GM18861 (cell line): ENCODE data around the gene ARSG.

Source experiments
- ATAC-seq: cut with Tn5 transposase; IDR thresholded peaks from one replicate; pipeline ENCODE4 v1.9.1; 2021; ENCODE audit not compliant: unreplicated experiment

The ARSG gene

DNA sequence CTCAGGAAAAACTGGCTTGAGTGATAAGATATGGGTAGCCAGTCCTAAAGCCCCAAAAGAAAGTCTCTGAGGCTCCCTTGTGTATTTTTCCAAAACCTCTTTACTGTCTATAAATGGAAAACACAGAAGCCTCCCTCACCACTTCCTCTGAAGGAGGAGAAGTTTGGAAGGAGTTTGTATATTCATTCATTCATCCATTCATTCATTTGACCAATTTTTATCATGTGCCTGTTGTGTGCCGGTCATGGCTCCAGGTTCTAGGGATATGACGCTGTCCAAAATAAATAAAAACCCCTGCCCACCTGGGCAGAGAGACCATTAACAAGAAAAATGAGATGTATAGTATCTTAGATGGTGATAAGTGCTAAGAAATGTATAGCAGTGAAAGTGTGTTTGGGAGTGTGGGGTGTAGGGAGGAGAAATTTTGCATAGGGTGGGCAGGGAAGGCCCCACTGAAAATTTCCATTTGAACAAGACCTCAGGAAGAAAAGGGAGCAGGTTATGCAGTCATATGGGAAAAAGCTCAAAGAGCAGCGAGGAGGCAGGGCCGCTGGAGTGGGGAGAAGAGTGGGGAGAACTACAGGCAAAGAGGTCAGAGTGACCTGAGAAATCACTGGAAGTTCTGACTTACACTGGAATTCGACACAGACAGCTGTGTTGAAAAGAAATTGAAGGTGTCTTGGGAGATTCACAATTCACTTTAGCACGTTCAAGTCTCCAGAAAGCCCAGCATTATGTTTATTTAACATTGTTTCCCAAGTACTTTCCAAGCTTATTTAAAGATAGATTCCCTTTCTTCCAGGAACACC is 172.1 kb downstream of the ARSG start:
- no peak for ATAC-seq

DNA sequence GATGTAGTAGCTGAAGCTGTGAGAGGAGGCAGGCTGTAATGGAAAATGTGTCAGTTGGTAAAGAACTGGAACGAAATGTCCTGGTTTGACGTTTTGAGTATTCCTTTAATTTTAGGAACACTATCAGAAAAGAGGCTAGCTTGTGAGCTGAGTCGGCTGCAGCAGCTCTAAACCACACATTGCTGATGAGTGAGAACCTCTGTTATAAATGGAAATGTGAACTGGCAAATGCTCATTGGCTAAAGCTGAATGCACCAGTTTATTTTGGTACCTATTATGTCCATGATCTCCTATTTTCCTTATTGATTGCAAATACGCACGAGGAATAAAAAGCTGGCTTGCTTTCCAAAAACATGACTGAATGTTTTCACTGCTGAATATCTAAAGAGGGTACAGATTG is 177.0 kb downstream of the ARSG start:
- no peak for ATAC-seq

- ATAC-seq: no peak
These were observed 177.5 kb downstream of the ARSG start for GRCh38 chr17:68468788-68469187.
